ENCODE data around the gene PTPRH. TPM values are rescaled to one million over a fixed set of nuclear protein-coding genes. Genes with fewer than 3 reads are reported as not detected.
"Not testable (repeated sequence)": the region's sequence is repeated elsewhere in the genome, so short reads cannot be mapped to it uniquely, and the experiment has no call there.

PTPRH gene
- total RNA-seq, 4 donors from 2014 or later: 31.2 to 176 (median 102) TPM

DNA sequence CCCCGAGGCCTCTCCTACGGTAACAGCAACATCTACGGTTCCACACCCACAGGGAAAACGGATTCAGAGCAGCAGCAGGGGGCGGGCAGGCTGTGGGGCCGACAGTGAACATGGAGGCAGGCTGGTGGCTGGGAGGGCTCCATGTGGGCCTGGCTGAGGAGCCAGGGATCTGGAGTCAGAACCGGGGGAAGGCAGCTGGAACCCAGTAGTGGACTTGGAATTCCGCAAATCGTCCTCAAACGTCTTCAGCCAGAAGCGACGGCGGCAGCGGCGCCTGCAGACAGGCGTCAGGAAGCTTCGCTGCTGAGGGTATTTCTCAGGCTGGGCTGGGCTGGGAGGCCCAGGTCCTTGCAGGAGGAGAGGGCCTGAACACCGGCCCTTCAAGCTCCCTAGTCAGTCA lies 17.5 kb upstream of the PTPRH start:
- intact Hi-C loops (cut with DNase I; ENCODE audit: low total_unique reads): no loop called here
- Histone ChIP-seq H3K4me3 (no peak overlapping the region), H3K36me3 (peaks cover 0 to 25% (median 8%) of the 10 kb centered on the region in 4 donors), H3K27ac (no peak overlapping the region), H3K4me1 (peaks cover 0 to 6% (median 0%) of the 10 kb centered on the region in 4 donors), H3K9me3 (no peaks in the 10 kb centered on the region), H3K27me3 (no peaks in the 10 kb centered on the region)
- WGBS, 2 donors (ENCODE audit: low coverage in 1 of 2): 86% methylated on average over 18 of the region's 18 CpGs; no CpG with 5 or more reads in 1 of the 2 donors
- TF ChIP-seq POLR2AphosphoS5 (IDR thresholded peaks at IDR 0.05): no peak
- no peak for TF ChIP-seq EP300 (IDR thresholded peaks at IDR 0.05; ENCODE audit: low read depth)
- TF ChIP-seq, protein P1, sequence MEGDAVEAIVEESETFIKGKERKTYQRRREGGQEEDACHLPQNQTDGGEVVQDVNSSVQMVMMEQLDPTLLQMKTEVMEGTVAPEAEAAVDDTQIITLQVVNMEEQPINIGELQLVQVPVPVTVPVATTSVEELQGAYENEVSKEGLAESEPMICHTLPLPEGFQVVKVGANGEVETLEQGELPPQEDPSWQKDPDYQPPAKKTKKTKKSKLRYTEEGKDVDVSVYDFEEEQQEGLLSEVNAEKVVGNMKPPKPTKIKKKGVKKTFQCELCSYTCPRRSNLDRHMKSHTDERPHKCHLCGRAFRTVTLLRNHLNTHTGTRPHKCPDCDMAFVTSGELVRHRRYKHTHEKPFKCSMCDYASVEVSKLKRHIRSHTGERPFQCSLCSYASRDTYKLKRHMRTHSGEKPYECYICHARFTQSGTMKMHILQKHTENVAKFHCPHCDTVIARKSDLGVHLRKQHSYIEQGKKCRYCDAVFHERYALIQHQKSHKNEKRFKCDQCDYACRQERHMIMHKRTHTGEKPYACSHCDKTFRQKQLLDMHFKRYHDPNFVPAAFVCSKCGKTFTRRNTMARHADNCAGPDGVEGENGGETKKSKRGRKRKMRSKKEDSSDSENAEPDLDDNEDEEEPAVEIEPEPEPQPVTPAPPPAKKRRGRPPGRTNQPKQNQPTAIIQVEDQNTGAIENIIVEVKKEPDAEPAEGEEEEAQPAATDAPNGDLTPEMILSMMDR (IDR thresholded peaks at IDR 0.05): no peak
- TF ChIP-seq POLR2A (IDR thresholded peaks at IDR 0.05): no peak
- no peak for DNase-seq
- in situ Hi-C loops (cut with MboI; ENCODE audit: low pct_ligation_motif_present in 1 of 4, low pct_unique_long_range_greater_than_20kb in 1 of 4, low sequenced_read_pairs in 3 of 4): no loop called here

DNA sequence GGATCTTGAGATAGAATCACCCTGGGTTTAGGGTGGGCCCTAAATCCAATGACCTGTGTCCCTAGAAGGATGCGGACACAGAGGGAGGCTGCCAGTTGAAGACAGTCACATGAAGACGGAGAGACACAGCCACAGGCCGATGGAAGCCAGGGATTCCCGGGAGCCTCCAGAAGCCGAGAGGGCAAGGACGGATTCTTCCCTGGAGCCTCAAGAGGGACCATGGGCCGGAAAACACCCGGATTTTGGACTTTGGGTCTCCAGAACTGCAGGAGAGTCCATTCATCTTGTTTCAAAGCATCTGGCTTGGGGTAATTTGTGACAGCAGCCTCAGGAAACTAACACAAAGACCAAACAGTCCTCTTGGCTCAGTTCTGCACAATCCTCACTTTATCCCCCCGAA lies 17.0 kb upstream of the PTPRH start:
- Histone ChIP-seq H3K27me3 (no peaks in the 10 kb centered on the region), H3K4me1 (peaks cover 0 to 6% (median 0%) of the 10 kb centered on the region in 4 donors), H3K4me3 (no peak overlapping the region), H3K9me3 (no peaks in the 10 kb centered on the region), H3K36me3 (peaks cover 0 to 20% (median 5%) of the 10 kb centered on the region in 4 donors), H3K27ac (no peak overlapping the region)
- in situ Hi-C loops (cut with MboI; ENCODE audit: low pct_ligation_motif_present in 1 of 4, low pct_unique_long_range_greater_than_20kb in 1 of 4, low sequenced_read_pairs in 3 of 4) (no loop called here), intact Hi-C loops (cut with DNase I; ENCODE audit: low total_unique reads) (no loop called here)
- TF ChIP-seq POLR2A (IDR thresholded peaks at IDR 0.05) (no peak), EP300 (IDR thresholded peaks at IDR 0.05; ENCODE audit: low read depth) (no peak), POLR2AphosphoS5 (IDR thresholded peaks at IDR 0.05) (no peak)
- TF ChIP-seq, protein P1 (IDR thresholded peaks at IDR 0.05): no peak
- DNase-seq: no peak
- 85% methylated on average over 9 of the region's 9 CpGs; no CpG with 5 or more reads in 1 of the 2 donors for WGBS, 2 donors (ENCODE audit: low coverage in 1 of 2)

DNA sequence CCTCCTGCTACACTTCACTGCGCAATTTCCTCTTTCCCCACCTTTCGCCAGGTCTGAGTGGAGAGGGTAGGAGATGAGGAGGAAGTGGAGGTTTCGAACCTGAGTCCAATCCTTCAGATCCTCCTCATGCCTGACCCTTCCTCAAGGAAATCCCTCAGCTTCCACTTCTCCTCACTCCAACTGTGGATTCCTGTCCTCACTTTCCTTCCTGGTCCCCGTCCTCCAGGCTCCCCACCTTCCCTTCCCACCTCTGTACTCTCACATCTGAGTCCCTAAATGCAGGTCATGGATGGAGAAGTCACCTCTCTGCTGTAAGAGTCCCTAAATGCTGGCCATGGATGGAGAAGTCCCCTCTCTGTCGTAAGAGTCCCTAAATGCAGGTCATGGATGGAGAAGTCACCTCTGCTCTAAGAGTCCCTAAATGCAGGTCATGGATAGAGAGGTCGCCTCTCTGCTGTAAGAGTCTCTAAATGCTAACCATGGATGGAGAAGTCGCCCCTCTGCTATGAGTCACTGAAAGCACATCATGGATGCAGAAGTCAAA lies 16.2 kb upstream of the PTPRH start:
- H3K4me1 ChIP-seq: peaks cover 0 to 6% (median 0%) of the 10 kb centered on the region in 4 donors
- H3K9me3 ChIP-seq: no peaks in the 10 kb centered on the region
- DNase-seq: no peak
- no peak overlapping the region for H3K27ac ChIP-seq
- WGBS, 2 donors (ENCODE audit: low coverage in 1 of 2): 90 to 94% methylated on average over 3 to 7 of the region's 7 CpGs
- peaks cover 0 to 13% (median 1%) of the 10 kb centered on the region in 4 donors for H3K36me3 ChIP-seq
- intact Hi-C loops (cut with DNase I; ENCODE audit: low total_unique reads) (no loop called here), in situ Hi-C loops (cut with MboI; ENCODE audit: low pct_ligation_motif_present in 1 of 4, low pct_unique_long_range_greater_than_20kb in 1 of 4, low sequenced_read_pairs in 3 of 4) (no loop called here)
- no peaks in the 10 kb centered on the region for H3K27me3 ChIP-seq
- no peak for TF ChIP-seq EP300 (IDR thresholded peaks at IDR 0.05; ENCODE audit: low read depth)
- TF ChIP-seq POLR2AphosphoS5 (IDR thresholded peaks at IDR 0.05): no peak
- TF ChIP-seq, protein P1 (IDR thresholded peaks at IDR 0.05): no peak
- no peak for TF ChIP-seq POLR2A (IDR thresholded peaks at IDR 0.05)
- no peak overlapping the region for H3K4me3 ChIP-seq

DNA sequence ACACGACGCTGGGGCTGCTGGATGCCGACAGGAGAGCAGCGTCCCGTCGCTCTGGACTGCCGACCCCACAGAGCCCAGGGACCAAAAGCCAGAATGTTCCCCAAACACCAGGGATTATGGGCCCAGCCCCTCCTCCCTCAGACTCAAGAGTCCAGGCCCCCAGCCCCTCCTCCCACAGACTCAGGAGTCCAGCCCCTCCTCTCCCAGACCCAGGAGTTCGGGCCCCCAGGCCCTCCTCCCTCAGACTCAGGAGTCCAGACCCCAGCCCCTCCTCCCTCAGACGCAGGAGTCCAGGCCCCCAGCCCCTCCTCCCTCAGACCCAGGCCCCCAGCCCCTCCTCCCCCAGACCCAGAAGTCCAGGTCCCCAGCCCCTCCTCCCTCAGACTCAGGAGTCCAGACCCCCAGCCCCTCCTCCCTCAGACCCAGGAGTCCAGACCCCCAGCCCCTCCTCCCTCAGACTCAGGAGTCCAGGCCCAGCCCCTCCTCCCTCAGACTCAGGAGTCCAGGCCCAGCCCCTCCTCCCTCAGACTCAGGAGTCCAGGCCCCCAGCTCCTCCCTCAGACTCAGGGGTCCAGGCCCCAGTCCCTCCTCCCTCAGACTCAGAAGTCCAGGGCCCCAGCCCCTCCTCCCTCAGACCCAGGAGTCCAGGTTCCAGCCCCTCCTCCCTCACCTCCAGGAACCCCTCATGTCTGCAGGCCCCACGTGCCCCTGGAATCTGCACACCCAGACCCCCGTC lies 15.5 kb upstream of the PTPRH start:
- H3K4me1 ChIP-seq; DNase-seq; H3K27ac ChIP-seq; H3K9me3 ChIP-seq; H3K27me3 ChIP-seq; in situ Hi-C loops (cut with MboI; ENCODE audit: low pct_ligation_motif_present in 1 of 4, low pct_unique_long_range_greater_than_20kb in 1 of 4, low sequenced_read_pairs in 3 of 4); H3K36me3 ChIP-seq; H3K4me3 ChIP-seq; intact Hi-C loops (cut with DNase I; ENCODE audit: low total_unique reads): not testable (repeated sequence)
- WGBS, 2 donors (ENCODE audit: low coverage in 1 of 2): 55% methylated on average over 11 of the region's 11 CpGs; no CpG with 5 or more reads in 1 of the 2 donors

Data from transverse colon (tissue), 4 donors.